GM23248 (cell line): ENCODE data around the gene HNRNPH3. TPM values are rescaled to one million over a fixed set of nuclear protein-coding genes. Genes with fewer than 3 reads are reported as not detected.

Source experiments
- DNase-seq: peaks from one replicate; pipeline ENCODE4 v3.0.0-alpha.2; 2015
- H2AFZ ChIP-seq: fragments of 200-600 bp; sonication (generic); 2 replicates; pipeline ENCODE4 v1.6.1; 2016; ENCODE audit warnings: antibody characterized with exemption
- H3F3A ChIP-seq: fragments of 200-600 bp; sonication (generic); 2 replicates; pipeline ENCODE4 v1.6.1; 2016; ENCODE audit warnings: mild to moderate bottlenecking, antibody characterized with exemption, mixed run types; ENCODE audit not compliant: insufficient read depth
- H3K27ac ChIP-seq: fragments of 200-600 bp; sonication (generic); 2 replicates; pipeline ENCODE4 v1.5.1; 2016; ENCODE audit warnings: mild to moderate bottlenecking
- H3K27me3 ChIP-seq: fragments of 200-600 bp; sonication (generic); replicated peaks from 2 replicates; pipeline ENCODE4 v1.6.1; 2016; ENCODE audit warnings: mild to moderate bottlenecking; ENCODE audit not compliant: insufficient read depth
- H3K36me3 ChIP-seq: fragments of 200-600 bp; sonication (generic); 2 replicates; pipeline ENCODE4 v1.6.1; 2016; ENCODE audit warnings: low read depth, mild to moderate bottlenecking
- H3K4me1 ChIP-seq: fragments of 200-600 bp; sonication (generic); 2 replicates; pipeline ENCODE4 v1.6.1; 2016; ENCODE audit warnings: mild to moderate bottlenecking; ENCODE audit not compliant: insufficient read depth
- H3K4me2 ChIP-seq: fragments of 200-600 bp; sonication (generic); one replicate; pipeline ENCODE4 v1.6.1; 2016; ENCODE audit warnings: mild to moderate bottlenecking; ENCODE audit not compliant: unreplicated experiment
- H3K4me3 ChIP-seq: fragments of 200-600 bp; sonication (generic); 2 replicates; pipeline ENCODE4 v1.5.1; 2016; ENCODE audit warnings: mild to moderate bottlenecking
- H3K79me2 ChIP-seq: fragments of 200-600 bp; sonication (generic); 2 replicates; pipeline ENCODE4 v1.6.1; 2016; ENCODE audit warnings: mild to moderate bottlenecking; ENCODE audit not compliant: insufficient read depth
- H3K9ac ChIP-seq: fragments of 200-600 bp; sonication (generic); 2 replicates; pipeline ENCODE4 v1.6.1; 2016; ENCODE audit warnings: mild to moderate bottlenecking
- H3K9me2 ChIP-seq: fragments of 200-600 bp; sonication (generic); 2 replicates; pipeline ENCODE4 v1.6.1; 2016; ENCODE audit warnings: mixed run types, mild to moderate bottlenecking, moderate library complexity; ENCODE audit not compliant: insufficient read depth
- H3K9me3 ChIP-seq: fragments of 200-600 bp; sonication (generic); one replicate; pipeline ENCODE4 v1.6.1; 2017; ENCODE audit warnings: low read depth
- H4K20me1 ChIP-seq: fragments of 200-600 bp; sonication (generic); 2 replicates; pipeline ENCODE4 v1.6.0; 2016; ENCODE audit not compliant: insufficient read depth
- EZH2 ChIP-seq: fragments of 200-600 bp; sonication (generic); IDR thresholded peaks from 2 replicates; pipeline ENCODE4 v1.6.1; 2018; ENCODE audit warnings: antibody characterized with exemption, mild to moderate bottlenecking; ENCODE audit not compliant: insufficient read depth, poor library complexity, severe bottlenecking
- EZH2phosphoT487 ChIP-seq: fragments of 200-600 bp; sonication (generic); IDR thresholded peaks from 2 replicates; pipeline ENCODE4 v1.6.1; 2018; ENCODE audit warnings: antibody characterized with exemption, moderate library complexity, mild to moderate bottlenecking, low read depth; ENCODE audit not compliant: insufficient read depth
- WGBS, 2 experiments: methylation state at CpG; one replicate each; pipeline ENCODE4 v1.1.6; 2015 to 2017; ENCODE audit warnings: low lambda C conversion rate in 2 of 2, low coverage in 1 of 2; ENCODE audit errors: missing lambda C conversion rate in 2 of 2; 5-methylcytosine and 5-hydroxymethylcytosine counted together
- in situ Hi-C: fragments of 300-500 bp; cut with MboI; formaldehyde crosslinking; loops from 2 replicates; pipeline ENCODE4 v1.15.0; 2020
- polyA plus RNA-seq: library from polyadenylated mRNA; unstranded; fragments of >200 nt; fragmentation: Nextera tagmentation; extraction: Ambion mirVana; gene quantifications from 2 replicates; pipeline ENCODE4 v1.2.1, GENCODE V29; 2016
- total RNA-seq: library from RNA; depleted of rRNA; stranded (reverse); fragments of >200 nt; shearing (Covaris generic); gene quantifications from 2 replicates; pipeline ENCODE4 v1.2.3, GENCODE V29; 2014

The HNRNPH3 gene
- total and polyA plus RNA-seq, 2 experiments from 2014 or later: 17.6 to 122 TPM

DNA sequence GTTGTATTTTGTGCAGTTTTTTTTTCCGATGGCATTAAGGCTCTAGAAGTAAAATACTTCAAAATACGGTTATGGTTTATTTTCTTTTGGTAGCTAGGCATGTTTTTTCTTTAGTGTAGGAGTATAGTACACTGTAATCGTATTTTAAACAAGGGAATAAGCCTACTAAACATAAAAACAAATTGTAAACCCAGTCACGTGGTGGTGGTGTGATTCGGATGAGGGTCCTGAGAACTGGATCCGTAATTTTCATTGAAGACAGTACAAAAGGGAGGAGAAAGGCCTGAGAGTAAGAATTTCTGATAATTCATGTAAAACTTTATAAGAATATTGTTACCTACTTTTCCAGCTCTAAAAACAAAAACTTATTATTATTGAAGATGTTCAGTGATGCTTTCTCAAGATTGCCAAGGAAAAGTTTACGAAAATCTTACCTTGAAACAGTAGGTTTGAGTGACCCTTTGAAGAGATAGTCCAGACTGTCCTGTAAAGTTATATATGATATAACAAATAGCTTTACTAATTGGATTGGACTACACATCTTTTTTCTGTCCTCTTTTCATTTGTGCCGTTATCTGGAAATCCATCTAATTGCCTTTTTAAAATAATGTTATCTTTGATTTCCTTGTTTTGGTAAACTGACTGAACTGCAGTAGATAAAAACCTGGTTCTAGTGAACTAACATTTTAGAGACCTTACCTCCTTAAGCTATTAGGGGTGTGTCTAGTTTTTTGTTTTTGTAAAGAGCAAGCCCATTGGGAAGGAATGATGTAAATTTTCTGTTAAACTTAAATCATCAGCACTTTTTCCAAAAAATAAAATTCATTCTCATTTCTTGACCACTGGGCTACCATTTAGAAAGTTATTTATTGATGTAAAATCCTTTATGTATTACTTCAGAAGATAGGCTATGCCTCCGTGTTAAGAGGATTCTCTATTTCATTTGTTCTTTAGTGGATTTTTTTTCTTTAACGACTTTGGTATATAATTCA lies 1.9 kb downstream of the HNRNPH3 start:
- H3K36me3 ChIP-seq: peaks cover 17% of the 10 kb centered on the region
- no peaks in the 10 kb centered on the region for H3K27me3 ChIP-seq
- H2AFZ ChIP-seq: no peak overlapping the region
- no peaks in the 10 kb centered on the region for H3K9me3 ChIP-seq
- H3F3A ChIP-seq: peaks cover 50% of the 10 kb centered on the region
- peak overlapping the region; percentile 93 for H3K27ac ChIP-seq
- peaks cover 84% of the 10 kb centered on the region for H3K79me2 ChIP-seq
- peaks cover 41% of the 10 kb centered on the region for H3K4me1 ChIP-seq
- 1% methylated on average over 10 of the region's 10 CpGs for WGBS, 2 experiments
- no peak for TF ChIP-seq EZH2
- TF ChIP-seq EZH2phosphoT487: no peak
- peak overlapping the region; percentile 99 for H3K4me3 ChIP-seq
- H3K4me2 ChIP-seq: peak overlapping the region; percentile 97
- H3K9me2 ChIP-seq: no peaks in the 10 kb centered on the region
- H4K20me1 ChIP-seq: peaks cover 50% of the 10 kb centered on the region
- in situ Hi-C loops: no loop called here
- peak; percentile 34 for DNase-seq
- H3K9ac ChIP-seq: peak overlapping the region; percentile 99

DNA sequence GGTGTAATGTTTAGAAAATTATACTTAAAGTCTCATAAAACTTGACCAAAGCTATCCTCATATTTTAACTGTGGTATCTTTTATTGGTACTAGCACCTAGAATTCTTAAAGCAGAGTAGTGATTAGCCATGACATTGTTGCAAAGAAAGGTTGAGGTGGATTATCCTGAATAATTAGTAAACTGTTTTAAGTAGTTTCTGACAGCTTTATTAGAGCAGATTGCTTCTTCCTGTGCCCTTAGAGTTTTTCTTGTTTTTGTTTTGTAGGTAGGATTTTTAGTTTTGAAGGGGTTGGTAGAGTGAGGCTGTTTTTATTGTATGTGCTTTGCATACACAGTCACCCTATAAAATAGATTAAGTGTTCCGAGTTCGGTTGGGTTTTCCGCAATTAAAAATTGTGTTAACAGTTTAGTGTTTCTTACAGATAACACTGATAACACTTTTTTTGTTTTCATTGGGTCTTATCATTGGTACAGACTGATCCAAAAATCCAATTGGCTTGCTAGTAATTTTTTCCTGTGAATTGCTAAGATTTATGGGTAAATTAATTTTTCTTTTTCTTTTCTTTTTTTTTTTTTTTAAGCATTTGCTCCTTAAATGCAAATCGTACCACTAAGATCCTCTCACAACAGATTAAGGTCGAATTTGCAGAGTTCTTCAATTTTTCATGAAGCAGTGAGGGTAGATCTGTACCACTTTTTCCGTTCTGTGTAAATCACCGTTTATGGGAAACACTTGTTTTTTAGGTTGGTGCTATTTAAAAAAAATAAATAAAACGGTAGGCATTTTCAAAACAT lies 3.0 kb downstream of the HNRNPH3 start:
- Histone ChIP-seq H3K36me3 (peaks cover 28% of the 10 kb centered on the region), H3K27ac (peak overlapping the region; percentile 93), H3K9ac (peak overlapping the region; percentile 99), H3K79me2 (peaks cover 93% of the 10 kb centered on the region), H2AFZ (no peak overlapping the region), H3K4me1 (peaks cover 30% of the 10 kb centered on the region), H3F3A (peaks cover 48% of the 10 kb centered on the region), H3K9me2 (no peaks in the 10 kb centered on the region), H3K9me3 (no peaks in the 10 kb centered on the region), H4K20me1 (peaks cover 50% of the 10 kb centered on the region), H3K4me3 (peak overlapping the region; percentile 99), H3K27me3 (no peaks in the 10 kb centered on the region), H3K4me2 (peak overlapping the region; percentile 97)
- WGBS, 2 experiments: 7 to 12% methylated on average over 8 of the region's 8 CpGs
- in situ Hi-C loops: no loop called here
- DNase-seq: peak; percentile 9
- TF ChIP-seq EZH2phosphoT487 (no peak), EZH2 (no peak)

GRCh38 chr10:68336754-68337351 lies 5.0 kb downstream of the HNRNPH3 start:
- Histone ChIP-seq H3F3A (peaks cover 57% of the 10 kb centered on the region), H3K9me2 (no peaks in the 10 kb centered on the region), H2AFZ (no peak overlapping the region), H3K27ac (no peak overlapping the region), H3K36me3 (peaks cover 48% of the 10 kb centered on the region), H3K9me3 (no peaks in the 10 kb centered on the region), H4K20me1 (peaks cover 50% of the 10 kb centered on the region), H3K4me2 (peak overlapping the region; percentile 97), H3K27me3 (no peaks in the 10 kb centered on the region), H3K4me3 (peak overlapping the region; percentile 99), H3K9ac (peak overlapping the region; percentile 99; the same call in 1 of the 2 replicates), H3K79me2 (peaks cover 100% of the 10 kb centered on the region), H3K4me1 (peaks cover 29% of the 10 kb centered on the region)
- in situ Hi-C loops: no loop called here
- DNase-seq: no peak
- 75 to 83% methylated on average over 7 of the region's 7 CpGs for WGBS, 2 experiments
- no peak for TF ChIP-seq EZH2
- no peak for TF ChIP-seq EZH2phosphoT487
